Ovary (tissue), 3 donors: ENCODE measurements around the gene ASB2.

Source experiments
- EP300 ChIP-seq: sonication (generic); formaldehyde crosslinking; IDR thresholded peaks from one replicate; pipeline ENCODE4 v1.6.1; 2017; ENCODE audit warnings: antibody characterized with exemption
- POLR2A ChIP-seq: fragments of 450-650 bp; IDR thresholded peaks from one replicate; pipeline ENCODE4 v1.6.1; 2017; ENCODE audit warnings: antibody characterized with exemption, mild to moderate bottlenecking, moderate library complexity
- TF ChIP-seq, protein P1 (sequence below), 3 donors: fragments of 450-650 bp in 2 of 3; fragments of 200-600 bp in 1 of 3; IDR thresholded peaks; one replicate each; pipeline versions ENCODE4 v1.5.1 to v1.8.0; 2016 to 2022; ENCODE audit warnings: antibody characterized with exemption in 3 of 3, mild to moderate bottlenecking in 1 of 3
- donor health status: DM: no; HTN: no; CAD: no.

DNA sequence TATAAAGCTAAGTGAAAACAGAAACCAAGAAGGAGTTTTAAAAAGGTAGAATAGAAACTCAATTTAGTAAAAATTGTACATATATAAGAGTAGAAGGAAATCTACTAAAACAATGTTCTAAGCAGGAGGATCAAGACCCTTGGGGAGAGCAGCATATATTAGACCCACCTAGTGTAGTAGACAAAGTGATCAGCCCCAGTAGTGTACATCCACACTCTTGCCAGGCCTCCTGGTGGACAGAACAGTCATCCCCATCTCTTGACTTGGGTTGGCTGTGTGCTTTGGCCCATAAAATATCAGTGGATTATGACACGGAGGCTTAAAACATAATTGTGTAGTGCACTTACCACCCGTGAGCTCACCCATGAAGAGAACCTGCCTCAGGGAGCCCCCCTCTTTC, 38.9 kb upstream of the ASB2 start:
- TF ChIP-seq, protein P1, sequence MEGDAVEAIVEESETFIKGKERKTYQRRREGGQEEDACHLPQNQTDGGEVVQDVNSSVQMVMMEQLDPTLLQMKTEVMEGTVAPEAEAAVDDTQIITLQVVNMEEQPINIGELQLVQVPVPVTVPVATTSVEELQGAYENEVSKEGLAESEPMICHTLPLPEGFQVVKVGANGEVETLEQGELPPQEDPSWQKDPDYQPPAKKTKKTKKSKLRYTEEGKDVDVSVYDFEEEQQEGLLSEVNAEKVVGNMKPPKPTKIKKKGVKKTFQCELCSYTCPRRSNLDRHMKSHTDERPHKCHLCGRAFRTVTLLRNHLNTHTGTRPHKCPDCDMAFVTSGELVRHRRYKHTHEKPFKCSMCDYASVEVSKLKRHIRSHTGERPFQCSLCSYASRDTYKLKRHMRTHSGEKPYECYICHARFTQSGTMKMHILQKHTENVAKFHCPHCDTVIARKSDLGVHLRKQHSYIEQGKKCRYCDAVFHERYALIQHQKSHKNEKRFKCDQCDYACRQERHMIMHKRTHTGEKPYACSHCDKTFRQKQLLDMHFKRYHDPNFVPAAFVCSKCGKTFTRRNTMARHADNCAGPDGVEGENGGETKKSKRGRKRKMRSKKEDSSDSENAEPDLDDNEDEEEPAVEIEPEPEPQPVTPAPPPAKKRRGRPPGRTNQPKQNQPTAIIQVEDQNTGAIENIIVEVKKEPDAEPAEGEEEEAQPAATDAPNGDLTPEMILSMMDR (IDR thresholded peaks at IDR 0.05): no peak
- TF ChIP-seq POLR2A: no peak
- no peak for TF ChIP-seq EP300
